Panc1 (cell line): ENCODE measurements around the gene XRCC2. TPM values are rescaled to one million over a fixed set of nuclear protein-coding genes. Genes with fewer than 3 reads are reported as not detected.

Experiments used
- ATAC-seq: fragments of 200-7000 bp; cut with Tn5 transposase; 2 replicates; pipeline ENCODE4 v1.9.1; 2020; ENCODE audit warnings: mild to moderate bottlenecking, moderate library complexity
- BruUV-seq: library from RNA; stranded (reverse); fragments of 400-500 nt; replicated peaks from 2 replicates; lab custom pipeline; 2021; lab: Mats Ljungman, UMichigan
- CTCF ChIA-PET: fragments of 300-600 bp; sonication (Branson Sonifier 250); formaldehyde crosslinking; loops from one replicate; lab custom pipeline; 2022; ENCODE audit warnings: antibody characterized with exemption; lab: Charles Lee
- POLR2A ChIA-PET: fragments of 300-600 bp; sonication (Branson Sonifier 250); formaldehyde crosslinking; loops from one replicate; lab custom pipeline; 2022; ENCODE audit warnings: antibody characterized with exemption; lab: Charles Lee
- DNase-seq: peaks from one replicate; pipeline ENCODE4 v3.0.0-alpha.2; 2010; ENCODE audit warnings: low read depth, low spot score
- H3K27ac ChIP-seq: 2 replicates; pipeline ENCODE4 v1.5.1; 2011; ENCODE audit warnings: mild to moderate bottlenecking, low read length, inconsistent platforms
- H3K27me3 ChIP-seq: fragments of 200-500 bp; sonication (Bioruptor generic); 2 replicates; pipeline ENCODE4 v1.6.0; 2014; ENCODE audit warnings: low read length, inconsistent platforms; ENCODE audit not compliant: control insufficient read depth, insufficient read depth
- H3K36me3 ChIP-seq: fragments of 200-500 bp; sonication (Bioruptor generic); 2 replicates; pipeline ENCODE4 v1.5.1; 2014; ENCODE audit warnings: inconsistent platforms, mild to moderate bottlenecking, low read length, moderate library complexity; ENCODE audit not compliant: control insufficient read depth, insufficient read depth
- H3K4me1 ChIP-seq: 2 replicates; pipeline ENCODE4 v1.5.1; 2011; ENCODE audit warnings: inconsistent platforms, mild to moderate bottlenecking, low read length, moderate library complexity; ENCODE audit not compliant: control insufficient read depth, insufficient read depth
- H3K4me3 ChIP-seq, 2 experiments: 2 replicates each; pipeline ENCODE4 v1.5.1; 2011 to 2012; ENCODE audit warnings: low read depth in 2 of 2, low read length in 2 of 2, mild to moderate bottlenecking in 2 of 2, inconsistent platforms in 1 of 2, moderate library complexity in 1 of 2
- H3K9me3 ChIP-seq: fragments of 200-500 bp; sonication (Bioruptor generic); 2 replicates; pipeline ENCODE4 v1.5.1; 2014; ENCODE audit warnings: low read depth, mild to moderate bottlenecking, inconsistent platforms, low read length, moderate library complexity; ENCODE audit not compliant: control insufficient read depth, insufficient read depth
- CTCF ChIP-seq: fragments of 450-650 bp; IDR thresholded peaks from 2 replicates; pipeline ENCODE4 v1.5.1; 2017; ENCODE audit warnings: mild to moderate bottlenecking
- POLR2AphosphoS5 ChIP-seq: IDR thresholded peaks from 2 replicates; pipeline ENCODE4 v1.6.1; 2012; ENCODE audit warnings: mild to moderate bottlenecking, low read depth, low read length, moderate library complexity
- REST ChIP-seq, 2 experiments: IDR thresholded peaks; 2 replicates each; pipeline ENCODE4 v1.6.1; 2011 to 2012; ENCODE audit warnings: low read depth in 2 of 2, control low read depth in 1 of 2, low read length in 1 of 2, mild to moderate bottlenecking in 1 of 2, moderate library complexity in 1 of 2; ENCODE audit not compliant: insufficient read depth in 1 of 2
- SIN3A ChIP-seq: IDR thresholded peaks from 2 replicates; pipeline ENCODE4 v1.6.1; 2012; ENCODE audit warnings: low read depth, mild to moderate bottlenecking, low read length, moderate library complexity, borderline replicate concordance; ENCODE audit not compliant: insufficient read depth
- TCF7L2 ChIP-seq: IDR thresholded peaks from 2 replicates; pipeline ENCODE4 v1.6.1; 2011; ENCODE audit warnings: mild to moderate bottlenecking, low read depth, low read length, inconsistent platforms
- in situ Hi-C: cut with HindIII; loops from 2 replicates; pipeline ENCODE4 v1.10.0; 2016; ENCODE audit warnings: low sequenced_read_pairs, low pct_unique_long_range_greater_than_20kb
- intact Hi-C: fragments of 100-400 bp; cut with micrococcal nuclease; formaldehyde crosslinking; loops from one replicate; pipeline ENCODE4 v1.10.0; 2022; ENCODE audit not compliant: unreplicated experiment
- total RNA-seq: library from RNA; stranded (reverse); gene quantifications from one replicate; pipeline ENCODE4 v1.2.1, GENCODE V29; 2021; ENCODE audit not compliant: unreplicated experiment

Gene XRCC2
- total RNA-seq, 1 experiment from 2014 or later = 10.3 TPM

GRCh38 chr7:152607007-152607406 is 68.9 kb downstream of the XRCC2 start:
- ChIA-PET POLR2A (no interaction called here), CTCF (no interaction called here)
- TF ChIP-seq REST (IDR thresholded peaks at IDR 0.05; ENCODE audit: insufficient read depth in 1 of 2, low read depth in 2 of 2, low read length in 1 of 2) (no peak), POLR2AphosphoS5 (no peak), TCF7L2 (no peak), CTCF (no peak)
- Histone ChIP-seq H3K36me3 (no peaks in the 10 kb centered on the region), H3K9me3 (no peaks in the 10 kb centered on the region), H3K27ac (no peak overlapping the region), H3K4me1 (no peaks in the 10 kb centered on the region), H3K4me3 (no peak overlapping the region), H3K27me3 (peaks cover 2% of the 10 kb centered on the region; the same call in 1 of the 2 replicates)
- in situ Hi-C loops (no loop called here), intact Hi-C loops (no loop called here)
- ATAC-seq = no peak
- BruUV-seq = no TSS peak
- no peak for DNase-seq

- no peaks in the 10 kb centered on the region for H3K36me3 ChIP-seq
- ChIA-PET POLR2A (interaction anchor here (0.5 kb wide), 1 partner anchor 9 kb away, joined by 8 read pairs; no protein-coding TSS in a partner anchor), CTCF (no interaction called here)
- peaks cover 2% of the 10 kb centered on the region; the same call in 1 of the 2 replicates for H3K27me3 ChIP-seq
- no peak for TF ChIP-seq POLR2AphosphoS5
- no peak for TF ChIP-seq REST (IDR thresholded peaks at IDR 0.05; ENCODE audit: insufficient read depth in 1 of 2, low read depth in 2 of 2, low read length in 1 of 2)
- TF ChIP-seq SIN3A = no peak
- no peak for TF ChIP-seq CTCF
- TF ChIP-seq TCF7L2 = no peak
- H3K4me1 ChIP-seq = no peaks in the 10 kb centered on the region
- DNase-seq (no peak), ATAC-seq (no peak)
- H3K9me3 ChIP-seq = no peaks in the 10 kb centered on the region
- in situ Hi-C loops = no loop called here
- intact Hi-C loops = no loop called here
- no peak overlapping the region for H3K27ac ChIP-seq
- BruUV-seq = no TSS peak
- H3K4me3 ChIP-seq = no peak overlapping the region
Observed at GRCh38 chr7:152602962-152603361, 73.0 kb downstream of the XRCC2 start.
